PC-9 (cell line): ENCODE measurements around the gene PAM16. TPM values are rescaled to one million over a fixed set of nuclear protein-coding genes. Genes with fewer than 3 reads are reported as not detected.

Experiments used
- BruUV-seq: library from RNA; stranded (reverse); fragments of 400-500 nt; replicated peaks from 2 replicates; lab custom pipeline; 2021; lab: Mats Ljungman, UMichigan
- CTCF ChIA-PET: fragments of 300-600 bp; sonication (Branson Sonifier 250); formaldehyde crosslinking; loops from one replicate; lab custom pipeline; 2022; ENCODE audit warnings: antibody characterized with exemption; lab: Charles Lee
- POLR2A ChIA-PET: fragments of 300-600 bp; sonication (Branson Sonifier 250); formaldehyde crosslinking; loops from one replicate; lab custom pipeline; 2022; ENCODE audit warnings: antibody characterized with exemption; ENCODE audit not compliant: unreplicated experiment; lab: Charles Lee
- DNase-seq, 2 experiments: peaks; one replicate each; pipeline versions ENCODE4 v3.0.0 to v3.0.0-alpha.2; 2015 to 2022; ENCODE audit warnings: mixed read lengths in 1 of 2
- H2AFZ ChIP-seq: fragments of 200-600 bp; sonication (generic); 2 replicates; pipeline ENCODE4 v1.8.1; 2017; ENCODE audit warnings: antibody characterized with exemption
- H3F3A ChIP-seq: fragments of 200-600 bp; sonication (generic); 2 replicates; pipeline ENCODE4 v1.8.1; 2017; ENCODE audit warnings: antibody characterized with exemption, mild to moderate bottlenecking, low read depth; ENCODE audit not compliant: insufficient read depth
- H3K27ac ChIP-seq: fragments of 200-600 bp; sonication (generic); 2 replicates; pipeline ENCODE4 v1.6.1; 2016; ENCODE audit warnings: mixed run types
- H3K27me3 ChIP-seq: fragments of 200-600 bp; sonication (generic); 2 replicates; pipeline ENCODE4 v1.6.1; 2016; ENCODE audit warnings: low read depth, mixed run types; ENCODE audit not compliant: insufficient read depth
- H3K36me3 ChIP-seq: fragments of 200-600 bp; sonication (generic); 2 replicates; pipeline ENCODE4 v1.6.1; 2016; ENCODE audit warnings: low read depth, mixed run types
- H3K4me1 ChIP-seq: fragments of 200-600 bp; sonication (generic); replicated peaks from 2 replicates; pipeline ENCODE4 v1.6.1; 2016; ENCODE audit warnings: mixed run types; ENCODE audit not compliant: insufficient read depth
- H3K4me2 ChIP-seq: fragments of 200-600 bp; sonication (generic); 2 replicates; pipeline ENCODE4 v1.6.1; 2017; ENCODE audit warnings: mixed run types
- H3K4me3 ChIP-seq: fragments of 200-600 bp; sonication (generic); 2 replicates; pipeline ENCODE4 v1.6.1; 2016; ENCODE audit warnings: mixed run types
- H3K79me2 ChIP-seq: fragments of 200-600 bp; sonication (generic); 2 replicates; pipeline ENCODE4 v1.6.1; 2017; ENCODE audit warnings: low read depth, mixed run types
- H3K9me2 ChIP-seq: fragments of 200-600 bp; sonication (generic); 2 replicates; pipeline ENCODE4 v1.8.1; 2017; ENCODE audit warnings: mild to moderate bottlenecking; ENCODE audit not compliant: insufficient read depth
- H3K9me3 ChIP-seq: fragments of 200-600 bp; sonication (generic); 2 replicates; pipeline ENCODE4 v1.8.1; 2016; ENCODE audit warnings: low read depth; ENCODE audit not compliant: insufficient read depth
- H4K20me1 ChIP-seq: fragments of 200-600 bp; sonication (generic); 2 replicates; pipeline ENCODE4 v1.8.1; 2017; ENCODE audit not compliant: insufficient read depth
- EZH2 ChIP-seq: fragments of 200-600 bp; sonication (generic); IDR thresholded peaks from 2 replicates; pipeline ENCODE4 v1.8.0; 2017; ENCODE audit warnings: antibody characterized with exemption, low read depth
- intact Hi-C: fragments of 100-400 bp; cut with micrococcal nuclease; formaldehyde crosslinking; loops from one replicate; pipeline ENCODE4 v1.10.0; 2022; ENCODE audit not compliant: unreplicated experiment
- total RNA-seq: library from RNA; stranded (reverse); gene quantifications from 2 replicates; pipeline ENCODE4 v1.2.3, GENCODE V29; 2021
- TF ChIP-seq, protein P1 (sequence below): fragments of 200-600 bp; sonication (generic); conservative IDR thresholded peaks from 2 replicates; pipeline ENCODE4 v1.6.1; 2017; ENCODE audit warnings: mixed run types, antibody characterized with exemption, mild to moderate bottlenecking, moderate library complexity

The PAM16 gene
- total RNA-seq, 1 experiment from 2014 or later: 95.9 TPM

DNA sequence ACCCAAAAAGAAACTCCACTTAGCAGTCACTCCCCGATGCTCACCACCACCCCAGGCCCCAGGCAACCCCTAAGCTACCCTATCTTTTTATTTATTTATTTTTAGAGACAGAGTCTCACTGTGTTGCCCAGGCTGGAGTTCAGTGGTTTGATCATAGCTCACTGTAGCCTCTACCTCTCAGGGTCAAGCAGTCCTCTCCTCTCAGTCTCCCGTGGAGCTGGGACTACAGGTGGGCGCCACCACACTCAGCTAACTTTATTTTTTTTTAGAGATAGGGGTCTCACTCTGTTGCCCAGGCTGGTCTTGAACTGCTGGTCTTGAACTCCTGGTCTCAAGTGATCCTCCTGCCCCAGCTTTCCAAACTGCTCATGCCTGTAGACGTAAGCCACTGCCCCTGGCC lies 49.9 kb downstream of the PAM16 start:
- H3K27me3 ChIP-seq: no peaks in the 10 kb centered on the region
- DNase-seq: no peak
- ChIA-PET POLR2A (interaction anchor here (0.5 kb wide), 1 partner anchor 1167 kb away, joined by 18 read pairs; the partner anchor contains the start of gene ZNF213), CTCF (interaction anchor here (1.4 kb wide), 1 partner anchor 9 kb away, joined by 6 read pairs; no protein-coding TSS in a partner anchor)
- BruUV-seq: no TSS peak
- H3K79me2 ChIP-seq: peaks cover under 1% of the 10 kb centered on the region; the same call in 1 of the 2 replicates
- no peaks in the 10 kb centered on the region for H4K20me1 ChIP-seq
- H3K4me2 ChIP-seq: no peak overlapping the region
- no peak overlapping the region for H2AFZ ChIP-seq
- H3K9me2 ChIP-seq: no peaks in the 10 kb centered on the region
- H3K27ac ChIP-seq: no peak overlapping the region
- peaks cover 34% of the 10 kb centered on the region for H3F3A ChIP-seq
- no peak overlapping the region for H3K4me3 ChIP-seq
- H3K4me1 ChIP-seq: peaks cover 28% of the 10 kb centered on the region
- H3K36me3 ChIP-seq: 0 out of 2 replicates have a peak, but pooled peaks cover 5% of the 10 kb centered on the region
- no peak for TF ChIP-seq EZH2
- TF ChIP-seq, protein P1, sequence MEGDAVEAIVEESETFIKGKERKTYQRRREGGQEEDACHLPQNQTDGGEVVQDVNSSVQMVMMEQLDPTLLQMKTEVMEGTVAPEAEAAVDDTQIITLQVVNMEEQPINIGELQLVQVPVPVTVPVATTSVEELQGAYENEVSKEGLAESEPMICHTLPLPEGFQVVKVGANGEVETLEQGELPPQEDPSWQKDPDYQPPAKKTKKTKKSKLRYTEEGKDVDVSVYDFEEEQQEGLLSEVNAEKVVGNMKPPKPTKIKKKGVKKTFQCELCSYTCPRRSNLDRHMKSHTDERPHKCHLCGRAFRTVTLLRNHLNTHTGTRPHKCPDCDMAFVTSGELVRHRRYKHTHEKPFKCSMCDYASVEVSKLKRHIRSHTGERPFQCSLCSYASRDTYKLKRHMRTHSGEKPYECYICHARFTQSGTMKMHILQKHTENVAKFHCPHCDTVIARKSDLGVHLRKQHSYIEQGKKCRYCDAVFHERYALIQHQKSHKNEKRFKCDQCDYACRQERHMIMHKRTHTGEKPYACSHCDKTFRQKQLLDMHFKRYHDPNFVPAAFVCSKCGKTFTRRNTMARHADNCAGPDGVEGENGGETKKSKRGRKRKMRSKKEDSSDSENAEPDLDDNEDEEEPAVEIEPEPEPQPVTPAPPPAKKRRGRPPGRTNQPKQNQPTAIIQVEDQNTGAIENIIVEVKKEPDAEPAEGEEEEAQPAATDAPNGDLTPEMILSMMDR: no peak
- H3K9me3 ChIP-seq: no peaks in the 10 kb centered on the region
- intact Hi-C loops: no loop called here

- no peaks in the 10 kb centered on the region for H3K27me3 ChIP-seq
- POLR2A ChIA-PET: interaction anchor here (0.6 to 0.8 kb wide), 4 partner anchors 19 to 405 kb away, joined by 3 to 5 read pairs (median 4); no protein-coding TSS in a partner anchor
- DNase-seq: peak; percentile 91 to 96
- no peaks in the 10 kb centered on the region for H4K20me1 ChIP-seq
- H3K4me3 ChIP-seq: peak overlapping the region; percentile 15; the same call in 1 of the 2 replicates
- intact Hi-C loops: loop anchor here (1.0 to 10.0 kb wide), 3 partner anchors 8 to 646 kb away; no protein-coding TSS in a partner anchor
- no peaks in the 10 kb centered on the region for H3K9me2 ChIP-seq
- H3K4me2 ChIP-seq: peak overlapping the region; percentile 68
- no peak for TF ChIP-seq EZH2
- TF ChIP-seq, protein P1: no peak
- peaks cover 33% of the 10 kb centered on the region for H3K4me1 ChIP-seq
- 0 out of 2 replicates have a peak, but pooled peaks cover 5% of the 10 kb centered on the region for H3K36me3 ChIP-seq
- no peaks in the 10 kb centered on the region for H3K79me2 ChIP-seq
- H3F3A ChIP-seq: peaks cover 37% of the 10 kb centered on the region
- CTCF ChIA-PET: interaction anchor here (0.6 to 2.1 kb wide), 4 partner anchors 10 to 81 kb away, joined by 3 to 7 read pairs (median 4); no protein-coding TSS in a partner anchor
- no peaks in the 10 kb centered on the region for H3K9me3 ChIP-seq
- BruUV-seq: TSS peak; percentile 20
- peak overlapping the region; percentile 73 for H3K27ac ChIP-seq
- H2AFZ ChIP-seq: no peak overlapping the region
Measured at GRCh38 chr16:4298761-4299522, 52.2 kb downstream of the PAM16 start.

- peaks cover 44% of the 10 kb centered on the region for H3F3A ChIP-seq
- no peaks in the 10 kb centered on the region for H3K79me2 ChIP-seq
- H4K20me1 ChIP-seq: no peaks in the 10 kb centered on the region
- POLR2A ChIA-PET: interaction anchor here (0.7 kb wide), 1 partner anchor 78 kb away, joined by 5 read pairs; no protein-coding TSS in a partner anchor
- no peak overlapping the region for H3K4me2 ChIP-seq
- 0 out of 2 replicates have a peak, but pooled peaks cover 5% of the 10 kb centered on the region for H3K36me3 ChIP-seq
- TF ChIP-seq EZH2: no peak
- TF ChIP-seq, protein P1: no peak
- CTCF ChIA-PET: interaction anchor here (0.7 to 1.2 kb wide), 2 partner anchors 9 to 54 kb away, joined by 3 read pairs; partner anchors contain the start of gene PAM16
- intact Hi-C loops: loop anchor here (10.0 kb wide), 1 partner anchor 647 kb away; no protein-coding TSS in a partner anchor
- no peak overlapping the region for H3K4me3 ChIP-seq
- H3K27me3 ChIP-seq: no peaks in the 10 kb centered on the region
- no peak overlapping the region for H2AFZ ChIP-seq
- no peaks in the 10 kb centered on the region for H3K9me2 ChIP-seq
- no peak for DNase-seq
- no peaks in the 10 kb centered on the region for H3K9me3 ChIP-seq
- no TSS peak for BruUV-seq
- no peak overlapping the region for H3K27ac ChIP-seq
- H3K4me1 ChIP-seq: peaks cover 44% of the 10 kb centered on the region
Measured at GRCh38 chr16:4297480-4297879, 53.6 kb downstream of the PAM16 start.
